GM06990 (cell line): ENCODE results near the gene CACNA2D3.
"Not testable (repeated sequence)": the region's sequence is repeated elsewhere in the genome, so short reads cannot be mapped to it uniquely, and the experiment has no call there.

Source experiments
- DNase-seq: peaks from one replicate; pipeline ENCODE4 v3.0.0-alpha.2; 2011; ENCODE audit not compliant: insufficient read length; ENCODE audit errors: extremely low read depth
- H3K27me3 ChIP-seq: replicated peaks from 2 replicates; pipeline ENCODE4 v1.6.0; 2011; ENCODE audit warnings: low read length; ENCODE audit not compliant: control insufficient read depth, insufficient read depth
- H3K36me3 ChIP-seq: 2 replicates; pipeline ENCODE4 v1.5.1; 2011; ENCODE audit warnings: low read length; ENCODE audit not compliant: control insufficient read depth, insufficient read depth
- H3K4me3 ChIP-seq: replicated peaks from 2 replicates; pipeline ENCODE4 v1.5.1; 2011; ENCODE audit warnings: low read depth, mild to moderate bottlenecking, control low read depth, low read length
- CTCF ChIP-seq: IDR thresholded peaks from 2 replicates; pipeline ENCODE4 v1.5.1; 2011; ENCODE audit warnings: low read length, control low read depth, mild to moderate bottlenecking, inconsistent platforms; ENCODE audit not compliant: insufficient read depth, poor library complexity, severe bottlenecking

The CACNA2D3 gene

GRCh38 chr3:55091381-55092225, 969.3 kb downstream of the CACNA2D3 start:
- Histone ChIP-seq H3K4me3 (no peak overlapping the region), H3K27me3 (no peaks in the 10 kb centered on the region), H3K36me3 (no peaks in the 10 kb centered on the region)
- no peak for DNase-seq
- TF ChIP-seq CTCF, result no peak

- Histone ChIP-seq H3K4me3 (no peak overlapping the region), H3K27me3 (no peaks in the 10 kb centered on the region), H3K36me3 (no peaks in the 10 kb centered on the region)
- DNase-seq, result no peak
- TF ChIP-seq CTCF, result no peak
Observed at GRCh38 chr3:55094676-55095075, 972.3 kb downstream of the CACNA2D3 start.

GRCh38 chr3:55097441-55097840, 975.1 kb downstream of the CACNA2D3 start:
- DNase-seq, result no peak
- no peak overlapping the region for H3K4me3 ChIP-seq
- no peaks in the 10 kb centered on the region for H3K27me3 ChIP-seq
- H3K36me3 ChIP-seq, result no peaks in the 10 kb centered on the region
- TF ChIP-seq CTCF, result no peak

GRCh38 chr3:55105647-55106046, 983.3 kb downstream of the CACNA2D3 start:
- Histone ChIP-seq H3K36me3 (no peaks in the 10 kb centered on the region), H3K27me3 (no peaks in the 10 kb centered on the region; the same call in 1 of the 2 replicates), H3K4me3 (no peak overlapping the region)
- TF ChIP-seq CTCF, result no peak
- DNase-seq, result no peak

- Histone ChIP-seq H3K4me3 (no peak overlapping the region), H3K27me3 (no peaks in the 10 kb centered on the region; the same call in 1 of the 2 replicates), H3K36me3 (no peaks in the 10 kb centered on the region)
- no peak for DNase-seq
- TF ChIP-seq CTCF, result no peak
Observed at GRCh38 chr3:55107187-55107586, 984.8 kb downstream of the CACNA2D3 start.

- H3K36me3 ChIP-seq, DNase-seq, H3K27me3 ChIP-seq: not testable (repeated sequence)
Observed at GRCh38 chr3:55111906-55112305, 989.6 kb downstream of the CACNA2D3 start.

More at GRCh38 chr3:55111906-55112305, 989.6 kb downstream of the CACNA2D3 start:
- H3K4me3 ChIP-seq, result not testable (repeated sequence)
